ENCODE data around the gene PCDHGA2. TPM values are rescaled to one million over a fixed set of nuclear protein-coding genes. Genes with fewer than 3 reads are reported as not detected.
A peak's percentile ranks its signal among the peaks of the same experiment; 100 is the strongest.
"Not testable (repeated sequence)": the region's sequence is repeated elsewhere in the genome, so short reads cannot be mapped to it uniquely, and the experiment has no call there.

Gene PCDHGA2
- total RNA-seq, 1 donor from 2014 or later: 0.08 TPM

DNA sequence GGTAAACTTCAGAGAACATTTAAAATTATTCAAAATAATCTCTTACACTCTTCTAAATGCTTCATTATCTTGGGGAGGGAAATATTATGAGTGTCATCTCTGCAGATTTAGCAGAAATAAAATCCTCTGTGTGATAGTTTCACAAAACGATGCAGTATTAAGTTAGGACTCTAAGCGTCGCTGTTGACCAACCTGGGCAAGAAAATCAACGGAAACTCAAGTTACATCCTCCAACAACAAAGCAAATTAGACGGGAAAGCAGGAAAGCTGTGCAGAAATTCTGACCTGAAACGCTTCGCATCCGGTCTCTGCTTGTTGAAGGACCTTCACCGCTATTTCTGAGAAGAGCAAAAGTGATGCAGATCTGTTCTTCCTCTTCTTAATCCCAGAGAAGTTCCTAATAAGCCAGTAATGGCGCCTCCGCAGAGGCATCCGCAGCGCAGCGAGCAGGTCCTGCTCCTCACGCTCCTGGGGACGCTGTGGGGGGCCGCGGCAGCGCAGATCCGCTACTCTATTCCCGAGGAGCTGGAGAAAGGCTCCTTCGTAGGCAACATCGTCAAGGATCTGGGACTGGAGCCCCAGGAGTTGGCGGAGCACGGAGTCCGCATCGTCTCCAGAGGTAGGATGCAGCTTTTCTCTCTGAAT, 35.2 kb downstream of the PCDHGA2 start, which contains the start of gene PCDHGA6:
PCDHGA6 (plus strand) TSS at position 219 of the 645 bp plus-strand sequence; CDS start at position 412, 193 bp downstream.
- DNase-seq (ENCODE audit: low spot score): no peak
- H3K27ac Mint-ChIP-seq: no peak within 1 kb of the TSS
- intact Hi-C loops (cut with micrococcal nuclease): loop anchor here (5.0 kb wide), 1 partner anchor 39 kb away; the partner anchor contains the start of gene PCDHGA10
- H3K4me3 Mint-ChIP-seq: no peak within 1 kb of the TSS
- peaks cover 14% of the 10 kb centered on the region for H3K27me3 Mint-ChIP-seq (ENCODE audit: insufficient read depth)
- peaks cover 35% of the 10 kb centered on the region for H3K9me3 Mint-ChIP-seq
- no peaks in the 10 kb centered on the region for H3K36me3 Mint-ChIP-seq (ENCODE audit: low read depth)
- no peaks in the 10 kb centered on the region for H3K4me1 Mint-ChIP-seq (ENCODE audit: low read depth)

DNA sequence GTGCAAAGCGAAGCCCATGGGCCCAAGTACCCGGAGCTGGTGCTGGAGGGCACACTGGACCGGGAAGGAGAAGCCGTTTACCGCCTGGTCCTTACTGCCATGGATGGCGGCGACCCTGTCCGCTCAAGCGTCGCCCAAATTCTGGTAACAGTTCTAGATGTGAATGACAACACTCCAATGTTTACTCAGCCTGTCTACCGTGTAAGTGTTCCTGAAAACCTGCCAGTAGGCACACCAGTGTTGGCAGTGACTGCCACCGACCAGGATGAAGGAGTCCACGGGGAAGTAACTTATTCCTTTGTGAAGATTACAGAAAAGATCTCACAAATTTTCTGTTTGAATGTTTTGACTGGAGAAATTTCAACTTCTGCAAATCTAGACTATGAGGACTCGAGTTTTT, 36.1 kb downstream of the PCDHGA2 start:
- Mint-ChIP-seq H3K4me1 (ENCODE audit: low read depth) (no peaks in the 10 kb centered on the region), H3K36me3 (ENCODE audit: low read depth) (no peaks in the 10 kb centered on the region), H3K9me3 (peaks cover 35% of the 10 kb centered on the region), H3K27ac (no peak overlapping the region), H3K27me3 (ENCODE audit: insufficient read depth) (peaks cover 14% of the 10 kb centered on the region), H3K4me3 (no peak overlapping the region)
- DNase-seq (ENCODE audit: low spot score): no peak
- intact Hi-C loops (cut with micrococcal nuclease): loop anchor here (5.0 kb wide), 1 partner anchor 38 kb away; the partner anchor contains the start of gene PCDHGA10

DNA sequence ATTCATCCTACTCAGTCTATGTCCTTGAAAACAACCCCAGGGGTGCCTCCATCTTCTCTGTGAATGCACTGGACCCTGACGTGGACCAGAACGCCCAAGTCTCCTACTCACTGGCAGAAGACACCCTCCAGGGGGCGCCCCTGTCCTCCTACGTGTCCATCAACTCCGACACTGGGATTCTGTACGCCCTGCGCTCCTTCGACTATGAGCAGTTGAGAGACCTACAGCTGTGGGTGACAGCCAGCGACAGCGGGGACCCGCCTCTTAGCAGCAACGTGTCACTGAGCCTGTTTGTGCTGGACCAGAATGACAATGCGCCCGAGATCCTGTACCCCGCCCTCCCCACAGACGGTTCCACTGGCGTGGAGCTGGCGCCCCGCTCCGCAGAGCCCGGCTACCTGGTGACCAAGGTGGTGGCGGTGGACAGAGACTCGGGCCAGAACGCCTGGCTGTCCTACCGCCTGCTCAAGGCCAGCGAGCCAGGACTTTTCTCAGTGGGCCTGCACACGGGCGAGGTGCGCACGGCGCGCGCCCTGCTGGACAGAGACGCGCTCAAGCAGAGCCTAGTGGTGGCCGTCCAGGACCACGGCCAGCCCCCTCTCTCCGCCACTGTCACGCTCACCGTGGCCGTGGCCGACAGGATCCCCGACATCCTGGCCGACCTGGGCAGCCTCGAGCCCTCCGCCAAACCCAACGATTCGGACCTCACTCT, 37.0 kb downstream of the PCDHGA2 start:
- H3K36me3 Mint-ChIP-seq (ENCODE audit: low read depth); H3K4me1 Mint-ChIP-seq (ENCODE audit: low read depth); H3K27me3 Mint-ChIP-seq (ENCODE audit: insufficient read depth); DNase-seq (ENCODE audit: low spot score); H3K27ac Mint-ChIP-seq; H3K4me3 Mint-ChIP-seq; intact Hi-C loops (cut with micrococcal nuclease): not testable (repeated sequence)
- peaks cover 29% of the 10 kb centered on the region for H3K9me3 Mint-ChIP-seq

DNA sequence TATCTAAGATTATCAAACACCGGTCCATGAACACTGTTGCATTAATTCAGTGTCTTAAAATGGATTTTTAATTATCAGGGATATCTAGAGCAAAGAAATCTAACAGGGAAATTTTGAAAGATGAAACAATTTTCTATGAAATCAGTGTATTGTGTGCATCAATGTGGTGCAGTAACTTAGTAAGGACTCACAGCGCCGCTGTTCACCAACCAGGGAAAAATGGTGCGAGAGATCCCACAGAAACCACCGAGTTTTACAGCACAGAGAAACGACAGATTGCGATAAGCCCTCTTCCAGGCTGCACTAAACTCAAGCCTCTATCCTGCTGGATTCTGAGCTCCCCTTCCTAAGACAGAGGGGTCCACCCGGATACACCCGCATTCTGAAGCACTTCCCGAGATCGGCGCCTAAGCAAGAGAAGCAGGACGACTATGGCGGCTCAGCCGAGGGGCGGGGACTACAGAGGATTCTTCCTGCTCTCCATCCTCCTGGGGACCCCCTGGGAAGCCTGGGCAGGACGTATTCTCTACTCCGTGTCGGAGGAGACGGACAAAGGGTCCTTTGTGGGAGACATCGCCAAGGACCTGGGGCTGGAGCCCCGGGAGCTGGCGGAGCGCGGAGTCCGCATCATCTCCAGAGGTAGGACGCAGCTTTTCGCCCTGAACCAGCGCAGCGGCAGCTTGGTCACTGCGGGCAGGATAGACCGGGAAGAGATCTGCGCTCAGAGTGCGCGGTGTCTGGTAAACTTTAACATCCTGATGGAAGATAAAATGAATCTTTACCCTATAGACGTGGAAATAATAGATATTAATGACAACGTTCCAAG, 44.1 kb downstream of the PCDHGA2 start, which contains the start of gene PCDHGA7:
PCDHGA7 (plus strand) TSS at position 274 of the 826 bp plus-strand sequence; CDS start at position 432, 158 bp downstream.
- H3K27me3 Mint-ChIP-seq (ENCODE audit: insufficient read depth): peaks cover 3% of the 10 kb centered on the region
- no peaks in the 10 kb centered on the region for H3K4me1 Mint-ChIP-seq (ENCODE audit: low read depth)
- peak within 1 kb of the TSS; percentile 81 for H3K4me3 Mint-ChIP-seq
- H3K9me3 Mint-ChIP-seq: peaks cover 16% of the 10 kb centered on the region
- H3K36me3 Mint-ChIP-seq (ENCODE audit: low read depth): no peaks in the 10 kb centered on the region
- no peak within 1 kb of the TSS for H3K27ac Mint-ChIP-seq
- intact Hi-C loops (cut with micrococcal nuclease): loop anchor here (5.0 kb wide), 1 partner anchor 45 kb away; the partner anchor contains the start of gene PCDHGA2
- no peak for DNase-seq (ENCODE audit: low spot score)

DNA sequence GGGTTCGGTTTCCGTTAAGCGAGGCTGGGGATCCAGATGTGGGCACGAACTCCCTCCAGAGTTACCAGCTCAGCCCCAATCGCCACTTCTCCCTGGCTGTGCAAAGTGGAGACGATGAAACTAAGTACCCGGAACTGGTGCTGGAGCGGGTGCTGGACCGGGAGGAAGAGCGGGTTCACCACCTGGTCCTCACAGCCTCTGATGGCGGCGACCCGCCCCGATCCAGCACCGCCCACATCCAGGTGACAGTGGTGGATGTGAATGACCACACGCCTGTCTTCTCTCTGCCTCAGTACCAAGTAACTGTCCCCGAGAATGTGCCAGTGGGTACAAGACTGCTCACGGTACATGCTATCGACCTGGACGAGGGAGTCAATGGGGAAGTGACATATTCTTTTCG, 44.8 kb downstream of the PCDHGA2 start:
- Mint-ChIP-seq H3K36me3 (ENCODE audit: low read depth) (no peaks in the 10 kb centered on the region), H3K27ac (no peak overlapping the region), H3K27me3 (ENCODE audit: insufficient read depth) (peaks cover 3% of the 10 kb centered on the region), H3K4me3 (peak overlapping the region; percentile 81), H3K9me3 (peaks cover 17% of the 10 kb centered on the region), H3K4me1 (ENCODE audit: low read depth) (no peaks in the 10 kb centered on the region)
- intact Hi-C loops (cut with micrococcal nuclease): loop anchor here (5.0 kb wide), 1 partner anchor 46 kb away; the partner anchor contains the start of gene PCDHGA2
- DNase-seq (ENCODE audit: low spot score): no peak

DNA sequence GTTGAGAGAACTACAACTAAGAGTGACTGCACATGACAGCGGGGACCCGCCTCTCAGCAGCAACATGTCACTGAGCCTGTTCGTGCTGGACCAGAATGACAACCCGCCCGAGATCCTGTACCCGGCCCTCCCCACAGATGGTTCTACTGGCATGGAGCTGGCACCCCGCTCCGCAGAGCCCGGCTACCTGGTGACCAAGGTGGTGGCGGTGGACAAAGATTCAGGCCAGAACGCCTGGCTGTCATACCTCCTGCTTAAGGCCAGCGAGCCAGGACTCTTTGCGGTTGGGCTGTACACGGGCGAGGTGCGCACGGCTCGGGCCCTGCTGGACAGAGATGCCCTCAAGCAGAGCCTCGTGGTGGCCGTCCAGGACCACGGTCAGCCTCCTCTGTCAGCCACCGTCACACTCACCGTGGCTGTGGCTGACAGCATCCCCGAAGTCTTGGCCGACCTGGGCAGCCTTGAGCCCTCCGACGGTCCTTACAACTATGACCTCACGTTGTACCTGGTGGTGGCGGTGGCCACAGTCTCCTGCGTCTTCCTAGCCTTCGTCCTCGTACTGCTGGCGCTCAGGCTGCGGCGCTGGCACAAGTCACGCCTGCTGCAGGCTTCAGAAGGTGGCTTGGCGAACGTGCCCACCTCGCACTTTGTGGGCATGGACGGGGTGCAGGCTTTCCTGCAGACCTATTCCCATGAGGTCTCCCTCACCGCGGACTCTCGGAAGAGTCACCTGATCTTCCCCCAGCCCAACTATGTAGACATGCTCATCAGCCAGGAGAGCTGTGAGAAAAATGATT, 46.1 kb downstream of the PCDHGA2 start:
- H3K27ac Mint-ChIP-seq: no peak overlapping the region
- H3K9me3 Mint-ChIP-seq: peaks cover 25% of the 10 kb centered on the region
- H3K4me3 Mint-ChIP-seq: no peak overlapping the region
- intact Hi-C loops (cut with micrococcal nuclease): loop anchor here (5.0 kb wide), 2 partner anchors 38 to 47 kb away; partner anchors contain the start of genes PCDHGA11 and PCDHGA2
- H3K4me1 Mint-ChIP-seq (ENCODE audit: low read depth): no peaks in the 10 kb centered on the region
- H3K27me3 Mint-ChIP-seq (ENCODE audit: insufficient read depth): peaks cover 3% of the 10 kb centered on the region
- H3K36me3 Mint-ChIP-seq (ENCODE audit: low read depth): peaks cover 1% of the 10 kb centered on the region
- no peak for DNase-seq (ENCODE audit: low spot score)

DNA sequence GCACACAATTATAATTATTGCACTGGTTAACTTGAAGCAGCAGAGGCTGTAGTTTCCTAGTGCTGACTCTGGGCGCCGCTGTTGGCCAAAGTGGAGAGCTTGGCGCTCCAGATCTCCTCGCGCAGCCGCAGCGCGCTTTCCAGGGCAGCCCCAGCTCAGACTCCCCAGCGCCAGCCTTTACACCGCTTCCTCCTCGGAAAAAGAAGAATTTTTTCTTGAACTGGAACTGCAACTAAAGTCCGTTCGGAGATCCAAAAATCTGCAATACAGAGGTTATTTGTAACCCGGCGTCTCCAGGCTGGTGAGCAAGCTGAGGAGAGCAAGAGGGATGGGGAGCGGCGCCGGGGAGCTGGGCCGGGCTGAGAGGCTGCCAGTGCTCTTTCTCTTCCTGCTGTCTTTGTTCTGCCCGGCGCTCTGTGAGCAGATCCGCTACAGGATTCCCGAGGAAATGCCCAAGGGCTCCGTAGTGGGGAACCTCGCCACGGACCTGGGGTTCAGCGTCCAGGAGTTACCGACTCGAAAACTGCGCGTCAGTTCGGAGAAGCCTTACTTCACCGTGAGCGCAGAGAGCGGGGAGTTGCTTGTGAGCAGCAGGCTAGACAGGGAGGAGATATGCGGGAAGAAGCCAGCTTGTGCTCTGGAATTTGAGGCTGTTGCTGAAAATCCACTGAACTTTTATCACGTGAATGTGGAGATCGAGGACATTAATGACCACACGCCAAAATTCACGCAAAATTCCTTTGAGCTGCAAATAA, 49.2 kb downstream of the PCDHGA2 start, which contains the start of gene PCDHGB4:
PCDHGB4 (plus strand) TSS at position 142 of the 755 bp plus-strand sequence; CDS start at position 329, 187 bp downstream.
- not testable (repeated sequence) for H3K36me3 Mint-ChIP-seq (ENCODE audit: low read depth); DNase-seq (ENCODE audit: low spot score); H3K27me3 Mint-ChIP-seq (ENCODE audit: insufficient read depth); H3K4me1 Mint-ChIP-seq (ENCODE audit: low read depth); H3K27ac Mint-ChIP-seq
- Mint-ChIP-seq H3K9me3 (peaks cover 37% of the 10 kb centered on the region), H3K4me3 (peak within 1 kb of the TSS; percentile 39)
- intact Hi-C loops (cut with micrococcal nuclease): loop anchor here (5.0 kb wide), 1 partner anchor 35 kb away; the partner anchor contains the start of gene PCDHGA11

DNA sequence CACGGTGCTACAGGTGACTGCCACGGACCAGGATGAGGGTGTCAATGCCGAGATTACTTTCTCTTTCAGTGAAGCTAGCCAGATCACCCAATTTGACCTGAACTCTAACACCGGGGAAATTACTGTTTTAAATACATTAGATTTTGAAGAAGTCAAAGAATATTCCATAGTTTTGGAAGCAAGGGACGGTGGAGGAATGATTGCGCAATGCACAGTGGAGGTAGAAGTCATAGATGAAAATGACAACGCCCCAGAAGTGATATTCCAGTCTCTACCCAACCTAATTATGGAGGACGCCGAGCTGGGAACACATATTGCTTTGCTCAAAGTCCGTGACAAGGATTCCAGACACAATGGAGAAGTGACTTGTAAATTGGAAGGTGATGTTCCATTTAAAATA, 50.1 kb downstream of the PCDHGA2 start:
- intact Hi-C loops (cut with micrococcal nuclease): loop anchor here (5.0 kb wide), 1 partner anchor 34 kb away; the partner anchor contains the start of gene PCDHGA11
- Mint-ChIP-seq H3K27ac (no peak overlapping the region), H3K9me3 (peaks cover 38% of the 10 kb centered on the region), H3K36me3 (ENCODE audit: low read depth) (peaks cover 1% of the 10 kb centered on the region), H3K4me1 (ENCODE audit: low read depth) (no peaks in the 10 kb centered on the region), H3K4me3 (no peak overlapping the region), H3K27me3 (ENCODE audit: insufficient read depth) (peaks cover 3% of the 10 kb centered on the region)
- DNase-seq (ENCODE audit: low spot score): no peak

DNA sequence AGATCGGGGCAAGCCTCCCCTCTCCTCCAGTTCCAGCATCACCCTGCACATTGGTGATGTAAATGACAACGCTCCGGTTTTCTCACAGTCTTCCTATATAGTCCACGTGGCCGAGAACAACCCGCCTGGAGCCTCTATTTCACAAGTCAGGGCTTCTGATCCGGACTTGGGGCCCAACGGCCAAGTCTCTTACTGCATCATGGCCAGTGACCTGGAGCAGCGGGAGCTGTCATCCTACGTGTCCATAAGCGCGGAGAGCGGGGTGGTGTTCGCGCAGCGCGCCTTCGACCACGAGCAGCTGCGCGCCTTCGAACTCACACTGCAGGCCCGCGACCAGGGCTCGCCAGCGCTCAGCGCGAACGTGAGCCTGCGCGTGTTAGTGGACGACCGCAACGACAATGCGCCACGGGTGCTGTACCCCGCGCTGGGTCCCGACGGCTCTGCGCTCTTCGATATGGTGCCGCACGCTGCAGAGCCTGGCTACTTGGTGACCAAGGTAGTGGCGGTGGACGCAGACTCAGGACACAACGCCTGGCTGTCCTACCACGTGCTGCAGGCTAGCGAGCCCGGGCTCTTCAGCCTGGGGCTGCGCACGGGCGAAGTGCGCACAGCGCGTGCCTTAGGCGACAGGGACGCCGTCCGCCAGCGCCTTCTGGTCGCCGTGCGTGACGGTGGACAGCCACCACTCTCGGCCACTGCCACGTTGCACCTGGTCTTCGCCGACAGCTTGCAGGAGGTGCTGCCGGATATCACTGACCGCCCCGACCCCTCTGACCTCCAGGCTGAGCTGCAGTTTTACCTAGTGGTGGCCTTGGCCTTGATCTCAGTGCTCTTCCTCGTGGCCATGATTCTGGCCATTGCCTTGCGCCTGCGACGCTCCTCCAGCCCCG, 50.8 kb downstream of the PCDHGA2 start:
- intact Hi-C loops (cut with micrococcal nuclease): loop anchor here (5.0 kb wide), 1 partner anchor 33 kb away; the partner anchor contains the start of gene PCDHGA11
- DNase-seq (ENCODE audit: low spot score): no peak
- Mint-ChIP-seq H3K4me1 (ENCODE audit: low read depth) (no peaks in the 10 kb centered on the region), H3K27me3 (ENCODE audit: insufficient read depth) (peaks cover 3% of the 10 kb centered on the region), H3K36me3 (ENCODE audit: low read depth) (peaks cover 1% of the 10 kb centered on the region), H3K9me3 (peaks cover 45% of the 10 kb centered on the region), H3K27ac (no peak overlapping the region), H3K4me3 (no peak overlapping the region)

DNA sequence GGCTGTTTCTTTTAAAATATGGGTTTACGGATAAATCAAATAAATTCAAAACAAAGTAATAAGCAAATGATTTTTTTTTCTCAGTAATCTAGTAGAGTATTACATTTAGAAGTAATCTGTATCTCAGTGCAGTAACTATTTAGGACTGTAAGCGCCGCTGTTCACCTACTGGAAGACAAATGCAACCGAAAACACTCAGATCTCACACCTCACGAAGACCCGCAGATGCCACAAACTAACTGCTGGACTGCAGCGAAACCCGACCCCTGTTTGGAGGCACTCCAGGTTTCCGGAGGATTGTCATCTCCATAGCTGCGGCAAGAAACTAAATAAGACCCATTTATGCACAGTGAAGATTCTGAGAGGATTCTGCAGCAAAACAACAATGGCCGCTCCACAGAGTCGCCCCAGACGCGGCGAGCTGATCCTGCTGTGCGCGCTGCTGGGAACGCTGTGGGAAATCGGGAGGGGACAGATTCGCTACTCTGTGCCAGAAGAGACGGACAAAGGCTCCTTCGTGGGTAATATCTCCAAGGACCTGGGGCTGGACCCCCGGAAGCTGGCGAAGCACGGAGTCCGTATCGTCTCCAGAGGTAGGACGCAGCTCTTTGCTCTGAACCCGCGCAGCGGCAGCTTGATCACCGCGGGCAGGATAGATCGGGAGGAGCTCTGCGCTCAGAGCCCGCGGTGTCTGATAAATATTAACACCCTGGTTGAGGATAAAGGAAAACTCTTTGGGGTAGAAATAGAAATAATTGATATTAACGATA, 54.1 kb downstream of the PCDHGA2 start, which contains the start of gene PCDHGA8:
PCDHGA8 (plus strand) TSS at position 205 of the 770 bp plus-strand sequence; CDS start at position 386, 181 bp downstream.
- H3K36me3 Mint-ChIP-seq (ENCODE audit: low read depth): peaks cover 1% of the 10 kb centered on the region
- intact Hi-C loops (cut with micrococcal nuclease): no loop called here
- H3K4me1 Mint-ChIP-seq (ENCODE audit: low read depth): no peaks in the 10 kb centered on the region
- peaks cover 43% of the 10 kb centered on the region for H3K9me3 Mint-ChIP-seq
- H3K4me3 Mint-ChIP-seq: no peak within 1 kb of the TSS
- H3K27ac Mint-ChIP-seq: no peak within 1 kb of the TSS
- H3K27me3 Mint-ChIP-seq (ENCODE audit: insufficient read depth): peaks cover 8% of the 10 kb centered on the region
- no peak for DNase-seq (ENCODE audit: low spot score)
